ENCODE measurements around the gene RLN2. TPM values are rescaled to one million over a fixed set of nuclear protein-coding genes. Genes with fewer than 3 reads are reported as not detected.
"Not testable (repeated sequence)": the region's sequence is repeated elsewhere in the genome, so short reads cannot be mapped to it uniquely, and the experiment has no call there.

RLN2 gene
- total and polyA plus RNA-seq, 4 experiments from 2014 or later, result 3.5 to 8.5 (median 6.5) TPM

GRCh38 chr9:5326893-5327548 lies 22.5 kb upstream of the RLN2 start:
- Mint-ChIP-seq H3K9me3 (no peaks in the 10 kb centered on the region), H3K27me3 (no peaks in the 10 kb centered on the region), H3K36me3 (peaks cover 29 to 50% of the 10 kb centered on the region in 2 donors), H3K27ac (peak overlapping the region; percentile 77 to 93 (median 86)), H3K4me3 (peak overlapping the region; percentile 52 to 77 (median 65)), H3K4me1 (peaks cover 19 to 42% (median 37%) of the 10 kb centered on the region in 4 donors)
- H3K27ac ChIP-seq (ENCODE audit: low read depth, low read length), result no peak overlapping the region
- H3K9me3 ChIP-seq (ENCODE audit: control insufficient read depth in 1 of 2, low read length in 2 of 2), result no peaks in the 10 kb centered on the region
- H3K27me3 ChIP-seq (ENCODE audit: insufficient read depth, low read length), result no peaks in the 10 kb centered on the region
- ChIA-PET POLR2A (ENCODE audit: partially characterized antibody) (interaction anchor here (0.6 to 2.4 kb wide), 4 partner anchors 10 to 111 kb away, joined by 3 to 14 read pairs (median 6); partner anchors contain the start of gene PLGRKT), CTCF (ENCODE audit: partially characterized antibody) (interaction anchor here (0.7 to 2.0 kb wide), 10 partner anchors 9 to 141 kb away, joined by 3 to 9 read pairs (median 4); partner anchors contain the start of gene PLGRKT)
- peaks cover 16% of the 10 kb centered on the region for H3K4me1 ChIP-seq (ENCODE audit: insufficient read depth, low read length)
- no peaks in the 10 kb centered on the region for H3K36me3 ChIP-seq (ENCODE audit: insufficient read depth, low read length)
- peak; percentile 67 to 80 (median 78) for DNase-seq
- H3K4me3 ChIP-seq (ENCODE audit: low read length in 2 of 2), result peak overlapping the region in 1 of 2 donors; percentile 32
- intact Hi-C loops (cut with micrococcal nuclease), result loop anchor here (5.0 kb wide), 1 partner anchor 140 kb away; the partner anchor contains the start of gene INSL6

- DNase-seq, result no peak
- intact Hi-C loops (cut with micrococcal nuclease), result loop anchor here (5.0 kb wide), 1 partner anchor 139 kb away; the partner anchor contains the start of gene INSL6
- Histone ChIP-seq H3K9me3 (ENCODE audit: control insufficient read depth in 1 of 2, low read length in 2 of 2) (no peaks in the 10 kb centered on the region), H3K27me3 (ENCODE audit: insufficient read depth, low read length) (no peaks in the 10 kb centered on the region), H3K27ac (ENCODE audit: low read depth, low read length) (no peak overlapping the region), H3K4me1 (ENCODE audit: insufficient read depth, low read length) (peaks cover 20% of the 10 kb centered on the region), H3K36me3 (ENCODE audit: insufficient read depth, low read length) (no peaks in the 10 kb centered on the region), H3K4me3 (ENCODE audit: low read length in 2 of 2) (no peak overlapping the region)
- peaks cover 26 to 44% of the 10 kb centered on the region in 2 donors for H3K36me3 Mint-ChIP-seq
- POLR2A ChIA-PET (ENCODE audit: partially characterized antibody), result interaction anchor here (1.5 kb wide), 1 partner anchor 111 kb away, joined by 5 read pairs; the partner anchor contains the start of gene PLGRKT
- H3K9me3 Mint-ChIP-seq, result no peaks in the 10 kb centered on the region
- no peaks in the 10 kb centered on the region for H3K27me3 Mint-ChIP-seq
- CTCF ChIA-PET (ENCODE audit: partially characterized antibody), result interaction anchor here (1.4 to 2.0 kb wide), 2 partner anchors 98 to 100 kb away, joined by 5 to 9 read pairs; no protein-coding TSS in a partner anchor
- H3K4me1 Mint-ChIP-seq, result peaks cover 26 to 50% (median 43%) of the 10 kb centered on the region in 4 donors
- H3K27ac Mint-ChIP-seq, result peak overlapping the region in 5 of 7 donors; percentile 22 to 89 (median 77)
- H3K4me3 Mint-ChIP-seq, result peak overlapping the region in 5 of 8 donors; percentile 13 to 73 (median 61)
Measured at GRCh38 chr9:5326187-5326586, 21.7 kb upstream of the RLN2 start.

- H3K36me3 Mint-ChIP-seq, result peaks cover 5 to 32% of the 10 kb centered on the region in 2 donors
- peak overlapping the region in 1 of 7 donors; percentile 30 for H3K27ac Mint-ChIP-seq
- CTCF ChIA-PET (ENCODE audit: partially characterized antibody), result interaction anchor here (0.7 to 2.0 kb wide), 5 partner anchors 11 to 103 kb away, joined by 3 to 5 read pairs (median 3); no protein-coding TSS in a partner anchor
Measured at GRCh38 chr9:5321601-5322000, 17.1 kb upstream of the RLN2 start.

GRCh38 chr9:5321058-5321457 lies 16.5 kb upstream of the RLN2 start:
- no peaks in the 10 kb centered on the region for H3K27me3 Mint-ChIP-seq
- DNase-seq, result no peak
- CTCF ChIA-PET (ENCODE audit: partially characterized antibody), result interaction anchor here (0.7 to 2.0 kb wide), 4 partner anchors 10 to 104 kb away, joined by 3 to 5 read pairs (median 4); no protein-coding TSS in a partner anchor
- no peak overlapping the region for H3K27ac ChIP-seq (ENCODE audit: low read depth, low read length)
- intact Hi-C loops (cut with micrococcal nuclease), result no loop called here
- H3K9me3 Mint-ChIP-seq, result peaks cover 0 to 10% (median 5%) of the 10 kb centered on the region in 8 donors
- no peak overlapping the region for H3K4me3 ChIP-seq (ENCODE audit: low read length in 2 of 2)
- H3K9me3 ChIP-seq (ENCODE audit: control insufficient read depth in 1 of 2, low read length in 2 of 2), result no peaks in the 10 kb centered on the region
- H3K27me3 ChIP-seq (ENCODE audit: insufficient read depth, low read length), result no peaks in the 10 kb centered on the region
- H3K4me1 ChIP-seq (ENCODE audit: insufficient read depth, low read length), result peaks cover 6% of the 10 kb centered on the region
- no peaks in the 10 kb centered on the region for H3K36me3 ChIP-seq (ENCODE audit: insufficient read depth, low read length)
- H3K36me3 Mint-ChIP-seq, result peaks cover 7 to 32% of the 10 kb centered on the region in 2 donors
- H3K27ac Mint-ChIP-seq, result no peak overlapping the region
- POLR2A ChIA-PET (ENCODE audit: partially characterized antibody), result interaction anchor here (0.6 to 0.8 kb wide), 2 partner anchors 8 to 16 kb away, joined by 3 read pairs; no protein-coding TSS in a partner anchor
- no peak overlapping the region for H3K4me3 Mint-ChIP-seq
- peaks cover 11 to 18% (median 13%) of the 10 kb centered on the region in 4 donors for H3K4me1 Mint-ChIP-seq

More at GRCh38 chr9:5321601-5322000, 17.1 kb upstream of the RLN2 start:
- peaks cover 13 to 23% (median 18%) of the 10 kb centered on the region in 4 donors for H3K4me1 Mint-ChIP-seq
- H3K9me3 Mint-ChIP-seq; H3K27ac ChIP-seq (ENCODE audit: low read depth, low read length); DNase-seq; intact Hi-C loops (cut with micrococcal nuclease); H3K4me3 Mint-ChIP-seq; H3K27me3 Mint-ChIP-seq; H3K4me3 ChIP-seq (ENCODE audit: low read length in 2 of 2); H3K9me3 ChIP-seq (ENCODE audit: control insufficient read depth in 1 of 2, low read length in 2 of 2); H3K36me3 ChIP-seq (ENCODE audit: insufficient read depth, low read length); H3K27me3 ChIP-seq (ENCODE audit: insufficient read depth, low read length): not testable (repeated sequence)
- peaks cover 12% of the 10 kb centered on the region for H3K4me1 ChIP-seq (ENCODE audit: insufficient read depth, low read length)
- POLR2A ChIA-PET (ENCODE audit: partially characterized antibody), result interaction anchor here (0.8 kb wide), 1 partner anchor 8 kb away, joined by 3 read pairs; no protein-coding TSS in a partner anchor

- H3K27ac ChIP-seq (ENCODE audit: low read depth, low read length); H3K36me3 ChIP-seq (ENCODE audit: insufficient read depth, low read length); H3K9me3 ChIP-seq (ENCODE audit: control insufficient read depth in 1 of 2, low read length in 2 of 2); H3K27me3 ChIP-seq (ENCODE audit: insufficient read depth, low read length); H3K4me1 Mint-ChIP-seq; H3K27me3 Mint-ChIP-seq; intact Hi-C loops (cut with micrococcal nuclease); H3K4me3 ChIP-seq (ENCODE audit: low read length in 2 of 2); CTCF ChIA-PET (ENCODE audit: partially characterized antibody); H3K27ac Mint-ChIP-seq; POLR2A ChIA-PET (ENCODE audit: partially characterized antibody); DNase-seq; H3K4me1 ChIP-seq (ENCODE audit: insufficient read depth, low read length); H3K4me3 Mint-ChIP-seq: not testable (repeated sequence)
- Mint-ChIP-seq H3K9me3 (peaks cover 2 to 27% (median 17%) of the 10 kb centered on the region in 8 donors), H3K36me3 (peaks cover 22 to 63% of the 10 kb centered on the region in 2 donors)
Measured at GRCh38 chr9:5316406-5316805, 11.9 kb upstream of the RLN2 start.

GRCh38 chr9:5315187-5315923 lies 10.8 kb upstream of the RLN2 start:
- no peaks in the 10 kb centered on the region for H3K36me3 ChIP-seq (ENCODE audit: insufficient read depth, low read length)
- Mint-ChIP-seq H3K27me3 (no peaks in the 10 kb centered on the region), H3K4me1 (peaks cover 0 to 4% (median 0%) of the 10 kb centered on the region in 4 donors), H3K4me3 (no peak overlapping the region), H3K27ac (no peak overlapping the region), H3K36me3 (peaks cover 22 to 64% of the 10 kb centered on the region in 2 donors), H3K9me3 (peaks cover 2 to 27% (median 17%) of the 10 kb centered on the region in 8 donors)
- H3K27me3 ChIP-seq (ENCODE audit: insufficient read depth, low read length), result no peaks in the 10 kb centered on the region
- ChIA-PET CTCF (ENCODE audit: partially characterized antibody) (interaction anchor here (1.2 kb wide), 1 partner anchor 136 kb away, joined by 3 read pairs; no protein-coding TSS in a partner anchor), POLR2A (ENCODE audit: partially characterized antibody) (interaction anchor here (0.7 kb wide), 1 partner anchor 129 kb away, joined by 3 read pairs; no protein-coding TSS in a partner anchor)
- no peak for DNase-seq
- intact Hi-C loops (cut with micrococcal nuclease), result loop anchor here (2.0 kb wide), 1 partner anchor 15 kb away; no protein-coding TSS in a partner anchor
- no peak overlapping the region for H3K4me3 ChIP-seq (ENCODE audit: low read length in 2 of 2)
- H3K27ac ChIP-seq (ENCODE audit: low read depth, low read length), result no peak overlapping the region
- no peaks in the 10 kb centered on the region for H3K4me1 ChIP-seq (ENCODE audit: insufficient read depth, low read length)
- H3K9me3 ChIP-seq (ENCODE audit: control insufficient read depth in 1 of 2, low read length in 2 of 2), result peaks cover 0 to 7% of the 10 kb centered on the region in 2 donors
